NB4 (cell line): Measurements from ENCODE around the gene TBC1D1.

Experiments used
- MYC ChIP-seq: IDR thresholded peaks from 2 replicates; pipeline ENCODE4 v1.6.1; 2011; ENCODE audit warnings: low read depth, low read length
- POLR2A ChIP-seq: IDR thresholded peaks from 2 replicates; pipeline ENCODE4 v1.6.1; 2011; ENCODE audit warnings: mild to moderate bottlenecking; ENCODE audit not compliant: insufficient read length; ENCODE audit errors: extremely low read depth
- TF ChIP-seq, protein P1 (sequence below): IDR thresholded peaks from one replicate; pipeline ENCODE4 v1.5.1; 2012; ENCODE audit warnings: low read depth, low read length
- TF ChIP-seq, protein P2 (sequence below): IDR thresholded peaks from 2 replicates; pipeline ENCODE4 v1.6.1; 2011; ENCODE audit warnings: low read depth, low read length

DNA sequence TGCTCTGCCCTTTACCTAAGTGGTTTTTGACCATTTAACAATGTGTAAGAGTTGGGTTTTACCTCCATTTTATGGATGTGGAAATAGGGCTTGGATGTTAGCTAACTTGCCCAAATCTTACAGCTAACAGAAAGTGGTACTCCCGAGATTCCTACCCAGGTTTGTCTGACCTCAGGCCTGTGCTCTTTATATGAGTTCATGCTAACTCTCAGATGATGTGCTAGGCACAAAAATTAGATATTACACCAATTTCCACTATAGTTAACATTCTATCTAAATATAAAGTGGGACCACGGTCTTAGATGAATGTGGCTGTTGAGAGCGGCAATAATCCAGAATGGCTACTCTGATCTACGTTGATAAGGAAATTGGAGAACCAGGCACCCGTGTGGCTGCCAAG, 69.2 kb downstream of the TBC1D1 start, which contains the start of gene PTTG2:
- TF ChIP-seq, protein P1, sequence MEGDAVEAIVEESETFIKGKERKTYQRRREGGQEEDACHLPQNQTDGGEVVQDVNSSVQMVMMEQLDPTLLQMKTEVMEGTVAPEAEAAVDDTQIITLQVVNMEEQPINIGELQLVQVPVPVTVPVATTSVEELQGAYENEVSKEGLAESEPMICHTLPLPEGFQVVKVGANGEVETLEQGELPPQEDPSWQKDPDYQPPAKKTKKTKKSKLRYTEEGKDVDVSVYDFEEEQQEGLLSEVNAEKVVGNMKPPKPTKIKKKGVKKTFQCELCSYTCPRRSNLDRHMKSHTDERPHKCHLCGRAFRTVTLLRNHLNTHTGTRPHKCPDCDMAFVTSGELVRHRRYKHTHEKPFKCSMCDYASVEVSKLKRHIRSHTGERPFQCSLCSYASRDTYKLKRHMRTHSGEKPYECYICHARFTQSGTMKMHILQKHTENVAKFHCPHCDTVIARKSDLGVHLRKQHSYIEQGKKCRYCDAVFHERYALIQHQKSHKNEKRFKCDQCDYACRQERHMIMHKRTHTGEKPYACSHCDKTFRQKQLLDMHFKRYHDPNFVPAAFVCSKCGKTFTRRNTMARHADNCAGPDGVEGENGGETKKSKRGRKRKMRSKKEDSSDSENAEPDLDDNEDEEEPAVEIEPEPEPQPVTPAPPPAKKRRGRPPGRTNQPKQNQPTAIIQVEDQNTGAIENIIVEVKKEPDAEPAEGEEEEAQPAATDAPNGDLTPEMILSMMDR: no peak
- TF ChIP-seq POLR2A: no peak
- TF ChIP-seq, protein P2, sequence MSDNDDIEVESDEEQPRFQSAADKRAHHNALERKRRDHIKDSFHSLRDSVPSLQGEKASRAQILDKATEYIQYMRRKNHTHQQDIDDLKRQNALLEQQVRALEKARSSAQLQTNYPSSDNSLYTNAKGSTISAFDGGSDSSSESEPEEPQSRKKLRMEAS: no peak
- TF ChIP-seq MYC: no peak
